ENCODE data around the gene WDR7.

The WDR7 gene

GRCh38 chr18:56795381-56795780 lies 144.2 kb downstream of the WDR7 start:
- POLR2A ChIA-PET, result no interaction called here

GRCh38 chr18:56799756-56800155 lies 148.6 kb downstream of the WDR7 start:
- POLR2A ChIA-PET, result no interaction called here
- no peak for TF ChIP-seq HDGF (IDR thresholded peaks at IDR 0.05; ENCODE audit: borderline replicate concordance)
- TF ChIP-seq ZNF384 (IDR thresholded peaks at IDR 0.05), result no peak
- TF ChIP-seq LEF1 (IDR thresholded peaks at IDR 0.05; ENCODE audit: borderline replicate concordance), result no peak
- TF ChIP-seq FOXM1 (IDR thresholded peaks at IDR 0.05; ENCODE audit: borderline replicate concordance), result no peak
- no peak for TF ChIP-seq L3MBTL2 (conservative IDR thresholded peaks at IDR 0.05)
- no peak for TF ChIP-seq ELF4 (IDR thresholded peaks at IDR 0.05)
- TF ChIP-seq TARDBP (IDR thresholded peaks at IDR 0.05), result no peak
- TF ChIP-seq FOXK2 (IDR thresholded peaks at IDR 0.05), result no peak
- no peak for TF ChIP-seq ARNT (IDR thresholded peaks at IDR 0.05)
- no peak for TF ChIP-seq NFRKB (IDR thresholded peaks at IDR 0.05)
- no peak for TF ChIP-seq SUZ12 (IDR thresholded peaks at IDR 0.05)
- no peak for TF ChIP-seq CTBP1 (IDR thresholded peaks at IDR 0.05; ENCODE audit: borderline replicate concordance)
- TF ChIP-seq FOXA1 (IDR thresholded peaks at IDR 0.05), result no peak
- TF ChIP-seq SP1 (IDR thresholded peaks at IDR 0.05), result no peak
- CTCF ChIA-PET, result no interaction called here
- DNase-seq (ENCODE audit: extremely low spot score), result no peak

More at GRCh38 chr18:56795381-56795780, 144.2 kb downstream of the WDR7 start:
- TF ChIP-seq FOXK2 (IDR thresholded peaks at IDR 0.05), result no peak
- no peak for TF ChIP-seq SUZ12 (IDR thresholded peaks at IDR 0.05)
- no peak for TF ChIP-seq FOXA1 (IDR thresholded peaks at IDR 0.05)
- no peak for TF ChIP-seq NFRKB (IDR thresholded peaks at IDR 0.05)
- TF ChIP-seq ZNF384 (IDR thresholded peaks at IDR 0.05), result no peak
- TF ChIP-seq TARDBP (IDR thresholded peaks at IDR 0.05), result no peak
- no peak for TF ChIP-seq LEF1 (IDR thresholded peaks at IDR 0.05; ENCODE audit: borderline replicate concordance)
- TF ChIP-seq SP1 (IDR thresholded peaks at IDR 0.05), result no peak
- TF ChIP-seq PKNOX1 (IDR thresholded peaks at IDR 0.05), result no peak
- no peak for TF ChIP-seq CTBP1 (IDR thresholded peaks at IDR 0.05; ENCODE audit: borderline replicate concordance)
- TF ChIP-seq HDGF (IDR thresholded peaks at IDR 0.05; ENCODE audit: borderline replicate concordance), result no peak
- TF ChIP-seq ELF4 (IDR thresholded peaks at IDR 0.05), result no peak
- no peak for TF ChIP-seq BHLHE40 (IDR thresholded peaks at IDR 0.05; ENCODE audit: borderline replicate concordance)
- TF ChIP-seq ARNT (IDR thresholded peaks at IDR 0.05), result no peak
- TF ChIP-seq FOXM1 (IDR thresholded peaks at IDR 0.05; ENCODE audit: borderline replicate concordance), result no peak
- no peak for TF ChIP-seq L3MBTL2 (conservative IDR thresholded peaks at IDR 0.05)
- no peak for DNase-seq (ENCODE audit: extremely low spot score)
- CTCF ChIA-PET, result no interaction called here

DNA sequence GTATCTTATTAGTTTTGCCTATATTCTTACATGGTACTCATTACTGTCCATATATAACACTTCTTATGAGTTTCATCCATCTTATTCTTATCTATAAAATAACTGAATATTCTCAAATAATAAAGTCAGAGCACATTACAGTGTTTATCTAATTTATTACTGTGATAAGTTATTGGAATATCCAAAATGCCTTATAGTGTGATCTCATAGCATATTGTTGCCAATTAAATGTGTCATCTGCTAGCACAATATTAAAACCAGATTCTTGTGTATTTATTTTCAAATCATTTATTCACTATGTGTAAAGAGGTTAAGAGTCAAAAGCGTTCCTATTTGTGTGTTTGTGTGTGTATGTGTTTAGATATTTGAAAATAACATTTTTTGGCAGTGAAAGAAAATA lies 151.9 kb downstream of the WDR7 start:
- CTCF ChIA-PET, result no interaction called here

GRCh38 chr18:56804395-56804794 lies 153.2 kb downstream of the WDR7 start:
- DNase-seq (ENCODE audit: extremely low spot score), result no peak
- TF ChIP-seq SUZ12 (IDR thresholded peaks at IDR 0.05) (no peak), SP1 (IDR thresholded peaks at IDR 0.05) (no peak)
- CTCF ChIA-PET, result no interaction called here
- POLR2A ChIA-PET, result no interaction called here

More for the DNA sequence above, 151.9 kb downstream of the WDR7 start:
- TF ChIP-seq ZNF384 (IDR thresholded peaks at IDR 0.05) (no peak), LEF1 (IDR thresholded peaks at IDR 0.05; ENCODE audit: borderline replicate concordance) (no peak), HDGF (IDR thresholded peaks at IDR 0.05; ENCODE audit: borderline replicate concordance) (no peak), SUZ12 (IDR thresholded peaks at IDR 0.05) (no peak), FOXK2 (IDR thresholded peaks at IDR 0.05) (no peak), ARNT (IDR thresholded peaks at IDR 0.05) (no peak), SP1 (IDR thresholded peaks at IDR 0.05) (no peak), L3MBTL2 (conservative IDR thresholded peaks at IDR 0.05) (no peak), PKNOX1 (IDR thresholded peaks at IDR 0.05) (no peak), ELF4 (IDR thresholded peaks at IDR 0.05) (no peak)
- POLR2A ChIA-PET, result no interaction called here
- no peak for DNase-seq (ENCODE audit: extremely low spot score)

DNA sequence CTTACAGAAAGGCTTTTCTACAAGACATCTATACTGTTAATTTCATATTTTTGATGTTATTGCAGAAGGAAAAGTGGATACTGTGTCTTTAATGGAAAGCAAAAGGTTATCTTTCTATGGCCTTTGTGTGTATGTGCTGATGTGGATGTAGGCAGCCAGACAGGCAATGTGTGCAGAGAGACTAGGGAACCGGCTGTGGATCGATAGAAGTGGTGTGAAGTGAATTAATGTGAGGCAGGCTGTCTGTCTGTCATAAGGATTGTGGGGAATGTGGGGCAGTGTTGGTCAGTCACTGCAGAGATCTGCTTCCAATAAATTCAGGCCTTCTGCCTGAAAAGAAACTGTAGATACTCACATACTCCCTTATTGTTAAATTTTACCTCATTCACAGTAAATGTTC lies 156.7 kb downstream of the WDR7 start:
- ChIA-PET POLR2A (interaction anchor here (0.6 kb wide), 1 partner anchor 122 kb away, joined by 4 read pairs; no protein-coding TSS in a partner anchor), CTCF (interaction anchor here (0.7 kb wide), 1 partner anchor 128 kb away, joined by 7 read pairs; no protein-coding TSS in a partner anchor)
- no peak for DNase-seq (ENCODE audit: extremely low spot score)
- TF ChIP-seq CTBP1 (IDR thresholded peaks at IDR 0.05; ENCODE audit: borderline replicate concordance), result no peak
- TF ChIP-seq ZNF384 (IDR thresholded peaks at IDR 0.05), result no peak
- no peak for TF ChIP-seq FOXK2 (IDR thresholded peaks at IDR 0.05)
- no peak for TF ChIP-seq PKNOX1 (IDR thresholded peaks at IDR 0.05)
- no peak for TF ChIP-seq BHLHE40 (IDR thresholded peaks at IDR 0.05; ENCODE audit: borderline replicate concordance)
- no peak for TF ChIP-seq ELF4 (IDR thresholded peaks at IDR 0.05)
- TF ChIP-seq LEF1 (IDR thresholded peaks at IDR 0.05; ENCODE audit: borderline replicate concordance), result no peak
- no peak for TF ChIP-seq FOXA1 (IDR thresholded peaks at IDR 0.05)
- no peak for TF ChIP-seq SUZ12 (IDR thresholded peaks at IDR 0.05)
- no peak for TF ChIP-seq HDGF (IDR thresholded peaks at IDR 0.05; ENCODE audit: borderline replicate concordance)
- TF ChIP-seq SP1 (IDR thresholded peaks at IDR 0.05), result no peak
- TF ChIP-seq FOXM1 (IDR thresholded peaks at IDR 0.05; ENCODE audit: borderline replicate concordance), result no peak
- TF ChIP-seq ARNT (IDR thresholded peaks at IDR 0.05), result no peak
- no peak for TF ChIP-seq TARDBP (IDR thresholded peaks at IDR 0.05)
- TF ChIP-seq NFRKB (IDR thresholded peaks at IDR 0.05), result no peak
- TF ChIP-seq L3MBTL2 (conservative IDR thresholded peaks at IDR 0.05), result no peak

- no peak for DNase-seq (ENCODE audit: extremely low spot score)
- CTCF ChIA-PET, result no interaction called here
- no peak for TF ChIP-seq ELF4 (IDR thresholded peaks at IDR 0.05)
- no peak for TF ChIP-seq L3MBTL2 (conservative IDR thresholded peaks at IDR 0.05)
- no peak for TF ChIP-seq ARNT (IDR thresholded peaks at IDR 0.05)
- TF ChIP-seq ZNF384 (IDR thresholded peaks at IDR 0.05), result no peak
- no peak for TF ChIP-seq HDGF (IDR thresholded peaks at IDR 0.05; ENCODE audit: borderline replicate concordance)
- no peak for TF ChIP-seq FOXK2 (IDR thresholded peaks at IDR 0.05)
- TF ChIP-seq SP1 (IDR thresholded peaks at IDR 0.05), result no peak
- TF ChIP-seq TARDBP (IDR thresholded peaks at IDR 0.05), result no peak
- no peak for TF ChIP-seq BHLHE40 (IDR thresholded peaks at IDR 0.05; ENCODE audit: borderline replicate concordance)
- no peak for TF ChIP-seq FOXM1 (IDR thresholded peaks at IDR 0.05; ENCODE audit: borderline replicate concordance)
- TF ChIP-seq LEF1 (IDR thresholded peaks at IDR 0.05; ENCODE audit: borderline replicate concordance), result no peak
- TF ChIP-seq SUZ12 (IDR thresholded peaks at IDR 0.05), result no peak
- TF ChIP-seq CTBP1 (IDR thresholded peaks at IDR 0.05; ENCODE audit: borderline replicate concordance), result no peak
- TF ChIP-seq FOXA1 (IDR thresholded peaks at IDR 0.05), result no peak
- no peak for TF ChIP-seq NFRKB (IDR thresholded peaks at IDR 0.05)
- no peak for TF ChIP-seq PKNOX1 (IDR thresholded peaks at IDR 0.05)
- POLR2A ChIA-PET, result no interaction called here
Observed at GRCh38 chr18:56812674-56813073, 161.5 kb downstream of the WDR7 start.
